Measurements from ENCODE around the gene MED13L.

MED13L gene

GRCh38 chr12:116247377-116247776 lies 30.1 kb downstream of the MED13L start:
- TF ChIP-seq POLR2AphosphoS5 (IDR thresholded peaks at IDR 0.05; ENCODE audit: low read depth, low read length) (no peak), TAF1 (IDR thresholded peaks at IDR 0.05; ENCODE audit: borderline replicate concordance, insufficient read depth, low read length) (no peak), SIN3A (IDR thresholded peaks at IDR 0.05; ENCODE audit: borderline replicate concordance, insufficient read depth, low read length) (no peak), FOXP2 (optimal IDR thresholded peaks at IDR 0.05; ENCODE audit: borderline replicate concordance, extremely low read depth, extremely low read length, insufficient read depth) (no peak)
- TF ChIP-seq, protein P1, sequence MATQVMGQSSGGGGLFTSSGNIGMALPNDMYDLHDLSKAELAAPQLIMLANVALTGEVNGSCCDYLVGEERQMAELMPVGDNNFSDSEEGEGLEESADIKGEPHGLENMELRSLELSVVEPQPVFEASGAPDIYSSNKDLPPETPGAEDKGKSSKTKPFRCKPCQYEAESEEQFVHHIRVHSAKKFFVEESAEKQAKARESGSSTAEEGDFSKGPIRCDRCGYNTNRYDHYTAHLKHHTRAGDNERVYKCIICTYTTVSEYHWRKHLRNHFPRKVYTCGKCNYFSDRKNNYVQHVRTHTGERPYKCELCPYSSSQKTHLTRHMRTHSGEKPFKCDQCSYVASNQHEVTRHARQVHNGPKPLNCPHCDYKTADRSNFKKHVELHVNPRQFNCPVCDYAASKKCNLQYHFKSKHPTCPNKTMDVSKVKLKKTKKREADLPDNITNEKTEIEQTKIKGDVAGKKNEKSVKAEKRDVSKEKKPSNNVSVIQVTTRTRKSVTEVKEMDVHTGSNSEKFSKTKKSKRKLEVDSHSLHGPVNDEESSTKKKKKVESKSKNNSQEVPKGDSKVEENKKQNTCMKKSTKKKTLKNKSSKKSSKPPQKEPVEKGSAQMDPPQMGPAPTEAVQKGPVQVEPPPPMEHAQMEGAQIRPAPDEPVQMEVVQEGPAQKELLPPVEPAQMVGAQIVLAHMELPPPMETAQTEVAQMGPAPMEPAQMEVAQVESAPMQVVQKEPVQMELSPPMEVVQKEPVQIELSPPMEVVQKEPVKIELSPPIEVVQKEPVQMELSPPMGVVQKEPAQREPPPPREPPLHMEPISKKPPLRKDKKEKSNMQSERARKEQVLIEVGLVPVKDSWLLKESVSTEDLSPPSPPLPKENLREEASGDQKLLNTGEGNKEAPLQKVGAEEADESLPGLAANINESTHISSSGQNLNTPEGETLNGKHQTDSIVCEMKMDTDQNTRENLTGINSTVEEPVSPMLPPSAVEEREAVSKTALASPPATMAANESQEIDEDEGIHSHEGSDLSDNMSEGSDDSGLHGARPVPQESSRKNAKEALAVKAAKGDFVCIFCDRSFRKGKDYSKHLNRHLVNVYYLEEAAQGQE (IDR thresholded peaks at IDR 0.05; ENCODE audit: insufficient read depth in 1 of 2, low read depth in 2 of 2, low read length in 2 of 2), result no peak

- no peak for TF ChIP-seq TAF1 (IDR thresholded peaks at IDR 0.05; ENCODE audit: borderline replicate concordance, insufficient read depth, low read length)
- TF ChIP-seq SIN3A (IDR thresholded peaks at IDR 0.05; ENCODE audit: borderline replicate concordance, insufficient read depth, low read length), result no peak
- no peak for TF ChIP-seq FOXP2 (optimal IDR thresholded peaks at IDR 0.05; ENCODE audit: borderline replicate concordance, extremely low read depth, extremely low read length, insufficient read depth)
- TF ChIP-seq, protein P1 (IDR thresholded peaks at IDR 0.05; ENCODE audit: insufficient read depth in 1 of 2, low read depth in 2 of 2, low read length in 2 of 2), result no peak
- no peak for TF ChIP-seq POLR2AphosphoS5 (IDR thresholded peaks at IDR 0.05; ENCODE audit: low read depth, low read length)
Measured at GRCh38 chr12:116246490-116247179, 30.9 kb downstream of the MED13L start.

DNA sequence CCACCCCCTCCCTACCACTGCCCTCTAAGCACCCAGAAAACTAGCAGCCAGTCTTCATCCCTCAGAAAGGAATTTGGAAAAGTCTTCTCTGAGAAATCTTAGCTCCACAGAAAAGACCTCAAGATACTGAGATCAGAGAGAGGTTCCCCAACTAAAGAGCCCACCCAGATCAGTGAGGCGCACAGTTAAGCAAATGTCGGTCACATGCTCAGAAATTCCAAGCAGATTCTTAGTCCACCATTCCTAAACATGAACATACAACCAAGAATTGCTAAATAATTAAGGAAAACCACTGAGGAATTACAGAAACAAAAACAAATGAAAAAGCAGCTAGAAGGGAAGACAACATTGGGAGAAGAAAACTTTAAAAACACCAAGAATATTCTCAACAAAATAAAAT lies 32.3 kb downstream of the MED13L start:
- TF ChIP-seq, protein P1 (IDR thresholded peaks at IDR 0.05; ENCODE audit: insufficient read depth in 1 of 2, low read depth in 2 of 2, low read length in 2 of 2), result no peak
- TF ChIP-seq FOXP2 (optimal IDR thresholded peaks at IDR 0.05; ENCODE audit: borderline replicate concordance, extremely low read depth, extremely low read length, insufficient read depth) (no peak), TAF1 (IDR thresholded peaks at IDR 0.05; ENCODE audit: borderline replicate concordance, insufficient read depth, low read length) (no peak), SIN3A (IDR thresholded peaks at IDR 0.05; ENCODE audit: borderline replicate concordance, insufficient read depth, low read length) (no peak), POLR2AphosphoS5 (IDR thresholded peaks at IDR 0.05; ENCODE audit: low read depth, low read length) (no peak)

DNA sequence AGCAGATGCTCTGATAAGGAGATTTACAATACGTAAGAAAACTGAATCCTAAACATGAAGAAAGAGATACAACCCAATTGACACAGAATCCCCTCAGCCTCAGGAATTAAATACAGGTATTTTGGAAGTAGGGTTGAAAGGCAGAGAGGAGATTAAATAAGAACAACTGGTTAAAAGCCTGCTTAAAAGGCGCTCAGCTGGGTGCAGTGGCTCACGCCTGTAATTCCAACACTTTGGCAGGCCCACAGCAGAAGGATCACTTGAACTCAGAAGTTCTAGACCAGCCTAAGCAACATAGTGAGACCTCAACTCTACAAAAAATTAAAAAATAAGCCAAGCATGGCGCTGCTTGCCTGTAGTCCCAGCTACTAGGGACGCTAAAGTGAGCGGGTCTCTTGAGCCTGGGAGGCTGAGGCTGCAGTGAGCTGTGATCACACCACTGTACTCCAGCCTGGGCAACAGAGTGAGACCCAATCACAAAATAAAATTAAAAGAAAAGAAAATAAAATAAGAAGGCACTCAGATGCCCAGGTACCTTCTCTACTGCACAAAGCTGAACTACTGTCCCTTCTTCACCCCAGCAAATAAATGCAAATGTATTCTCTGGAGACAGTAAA lies 32.9 kb downstream of the MED13L start:
- TF ChIP-seq POLR2AphosphoS5 (IDR thresholded peaks at IDR 0.05; ENCODE audit: low read depth, low read length), result no peak
- TF ChIP-seq TAF1 (IDR thresholded peaks at IDR 0.05; ENCODE audit: borderline replicate concordance, insufficient read depth, low read length), result no peak
- TF ChIP-seq SIN3A (IDR thresholded peaks at IDR 0.05; ENCODE audit: borderline replicate concordance, insufficient read depth, low read length), result no peak
- TF ChIP-seq FOXP2 (optimal IDR thresholded peaks at IDR 0.05; ENCODE audit: borderline replicate concordance, extremely low read depth, extremely low read length, insufficient read depth), result no peak
- TF ChIP-seq, protein P1 (IDR thresholded peaks at IDR 0.05; ENCODE audit: insufficient read depth in 1 of 2, low read depth in 2 of 2, low read length in 2 of 2), result no peak

Data from PFSK-1 (cell line).